Gastroesophageal sphincter (tissue), 3 donors: ENCODE data around the gene CATSPERE.

ENCODE experiments used
- CTCF ChIP-seq, 4 experiments: fragments of 200-600 bp in 2 of 4; fragments of 450-650 bp in 2 of 4; sonication (generic) in 1 of 4; IDR thresholded peaks; one replicate each; pipeline ENCODE4 v1.5.1; 2017 to 2019; ENCODE audit warnings: antibody characterized with exemption in 4 of 4, mild to moderate bottlenecking in 2 of 4, moderate library complexity in 2 of 4
- POLR2A ChIP-seq, 2 donors: fragments of 450-650 bp; IDR thresholded peaks; one replicate each; pipeline ENCODE4 v1.6.1; 2017; ENCODE audit warnings: antibody characterized with exemption in 2 of 2, mild to moderate bottlenecking in 2 of 2, moderate library complexity in 1 of 2

- TF ChIP-seq CTCF (IDR thresholded peaks at IDR 0.05) (no peak), POLR2A (IDR thresholded peaks at IDR 0.05) (no peak)
Measured at GRCh38 chr1:244662599-244662998, 201.5 kb downstream of the CATSPERE start.
